H1 (cell line): Measurements from ENCODE around the gene KLHDC8B. TPM values are rescaled to one million over a fixed set of nuclear protein-coding genes. Genes with fewer than 3 reads are reported as not detected.

Experiments
- CTCF ChIA-PET: fragments of 300-600 bp; sonication (Branson Sonifier 250); formaldehyde crosslinking; loops from one replicate; lab custom pipeline; 2021; ENCODE audit not compliant: partially characterized antibody; lab: Charles Lee
- POLR2A ChIA-PET: fragments of 300-600 bp; sonication (Branson Sonifier 250); formaldehyde crosslinking; loops from one replicate; lab custom pipeline; 2021; ENCODE audit warnings: inconsistent platforms; ENCODE audit not compliant: partially characterized antibody; lab: Charles Lee
- DNase-seq, 2 experiments: peaks; one replicate each; pipeline versions ENCODE4 v3.0.0 to v3.0.0-alpha.2; 2010 to 2022; ENCODE audit warnings: low spot score in 2 of 2, low read depth in 1 of 2, mixed read lengths in 1 of 2
- FAIRE-seq: peaks from 2 replicates; lab custom pipeline; 2011; peaks lifted over from hg19 to GRCh38; lab: Jason Lieb, UNC
- H2AFZ ChIP-seq: 2 replicates; pipeline ENCODE4 v1.8.1; 2012; ENCODE audit warnings: low read length, inconsistent platforms
- H2AK5ac ChIP-seq: 2 replicates; pipeline ENCODE4 v1.6.1; 2013; ENCODE audit warnings: low read depth, low read length
- H2BK120ac ChIP-seq: replicated peaks from 2 replicates; pipeline ENCODE3; 2013; ENCODE audit warnings: low read depth, low read length, inconsistent platforms
- H2BK12ac ChIP-seq: 2 replicates; pipeline ENCODE4 v1.6.1; 2013; ENCODE audit warnings: low read depth, low read length
- H2BK15ac ChIP-seq: 2 replicates; pipeline ENCODE4 v1.6.1; 2013; ENCODE audit warnings: low read length
- H2BK20ac ChIP-seq: 2 replicates; pipeline ENCODE4 v1.6.1; 2013; ENCODE audit warnings: low read length
- H2BK5ac ChIP-seq: 2 replicates; pipeline ENCODE4 v1.6.1; 2013; ENCODE audit warnings: low read depth, low read length
- H3K14ac ChIP-seq: 2 replicates; pipeline ENCODE4 v1.6.1; 2013; ENCODE audit warnings: inconsistent platforms; ENCODE audit not compliant: insufficient read length
- H3K18ac ChIP-seq: 2 replicates; pipeline ENCODE4 v1.6.1; 2013; ENCODE audit warnings: low read length; ENCODE audit errors: extremely low read depth
- H3K23ac ChIP-seq: 2 replicates; pipeline ENCODE4 v1.6.1; 2013; ENCODE audit warnings: inconsistent platforms; ENCODE audit not compliant: insufficient read length
- H3K23me2 ChIP-seq: 2 replicates; pipeline ENCODE4 v1.6.1; 2013; ENCODE audit warnings: low read depth, low read length
- H3K27ac ChIP-seq: 2 replicates; pipeline ENCODE4 v1.6.1; 2011; ENCODE audit warnings: low read depth, low read length, inconsistent platforms
- H3K27me3 ChIP-seq, 4 experiments: replicated peaks in 1 of 4; 1 replicate in 1 of 4; 2 replicates in 3 of 4; pipeline versions ENCODE4 v1.6.1 to v1.8.1; 2011 to 2013; ENCODE audit warnings: low read length in 3 of 4, mild to moderate bottlenecking in 3 of 4, inconsistent platforms in 2 of 4, mixed read lengths in 2 of 4, moderate library complexity in 1 of 4; ENCODE audit not compliant: control insufficient read depth in 3 of 4, insufficient read depth in 3 of 4; ENCODE audit errors: extremely low read depth in 1 of 4
- H3K36me3 ChIP-seq, 4 experiments: 2 replicates each; pipeline versions ENCODE4 v1.6.1 to v1.8.1; 2011 to 2013; ENCODE audit warnings: mild to moderate bottlenecking in 4 of 4, low read length in 3 of 4, moderate library complexity in 2 of 4, control low read depth in 1 of 4, inconsistent platforms in 1 of 4; ENCODE audit not compliant: insufficient read depth in 4 of 4, control insufficient read depth in 2 of 4
- H3K4ac ChIP-seq: replicated peaks from 2 replicates; pipeline ENCODE3; 2013; ENCODE audit warnings: low read length, low read depth, mixed read lengths, inconsistent platforms; ENCODE audit not compliant: insufficient read length
- H3K4me1 ChIP-seq, 4 experiments: replicated peaks in 1 of 4; 1 replicate in 1 of 4; 2 replicates in 3 of 4; pipeline versions ENCODE4 v1.6.1 to v1.8.1; 2011 to 2013; ENCODE audit warnings: low read length in 3 of 4, inconsistent platforms in 2 of 4, mixed read lengths in 1 of 4; ENCODE audit not compliant: insufficient read depth in 4 of 4, control insufficient read depth in 3 of 4
- H3K4me2 ChIP-seq, 2 experiments: 2 replicates each; pipeline versions ENCODE4 v1.6.1 to v1.8.1; 2011 to 2013; ENCODE audit warnings: low read depth in 2 of 2, low read length in 2 of 2, control low read depth in 1 of 2, inconsistent platforms in 1 of 2, mild to moderate bottlenecking in 1 of 2; ENCODE audit not compliant: insufficient read depth in 1 of 2
- H3K4me3 ChIP-seq, 4 experiments: fragments of 200-600, 300-600 bp in 1 of 4; sonication (generic), shearing (Covaris generic), sonication (Bioruptor Twin) in 1 of 4; 2 replicates each; pipeline versions ENCODE4 v1.5.1 to v1.8.1; 2011 to 2016; ENCODE audit warnings: low read length in 4 of 4, low read depth in 3 of 4, control low read depth in 2 of 4, inconsistent platforms in 2 of 4, mild to moderate bottlenecking in 2 of 4, mixed read lengths in 1 of 4, moderate library complexity in 1 of 4; ENCODE audit not compliant: insufficient read depth in 2 of 4; ENCODE audit errors: extremely low read depth in 1 of 4
- H3K56ac ChIP-seq: replicated peaks from 2 replicates; pipeline ENCODE3; 2013; ENCODE audit warnings: low read depth, mild to moderate bottlenecking, mixed read lengths, low read length, inconsistent platforms; ENCODE audit not compliant: insufficient read length
- H3K79me1 ChIP-seq: 2 replicates; pipeline ENCODE4 v1.6.1; 2013; ENCODE audit warnings: low read depth, low read length, control low read depth
- H3K79me2 ChIP-seq, 2 experiments: 2 replicates each; pipeline versions ENCODE4 v1.6.1 to v1.8.1; 2012 to 2013; ENCODE audit warnings: low read length in 2 of 2, mild to moderate bottlenecking in 2 of 2, inconsistent platforms in 1 of 2; ENCODE audit not compliant: insufficient read depth in 2 of 2, control insufficient read depth in 1 of 2
- H3K9ac ChIP-seq, 4 experiments: replicated peaks in 1 of 4; 1 replicate in 1 of 4; 2 replicates in 3 of 4; pipeline versions ENCODE4 v1.6.1 to v1.8.1; 2011 to 2013; ENCODE audit warnings: low read depth in 3 of 4, low read length in 3 of 4, control low read depth in 2 of 4, mild to moderate bottlenecking in 2 of 4, moderate library complexity in 2 of 4, inconsistent platforms in 1 of 4; ENCODE audit errors: extremely low read depth in 1 of 4
- H3K9me3 ChIP-seq, 2 experiments: 2 replicates each; pipeline versions ENCODE4 v1.6.1 to v1.8.1; 2012 to 2013; ENCODE audit warnings: mild to moderate bottlenecking in 2 of 2, moderate library complexity in 2 of 2, control low read depth in 1 of 2, inconsistent platforms in 1 of 2, low read depth in 1 of 2, low read length in 1 of 2, mixed read lengths in 1 of 2; ENCODE audit not compliant: insufficient read depth in 2 of 2
- H4K20me1 ChIP-seq, 2 experiments: replicated peaks in 1 of 2; 2 replicates each; pipeline versions ENCODE3 to v1.8.1; 2011 to 2013; ENCODE audit warnings: inconsistent platforms in 2 of 2, low read length in 2 of 2, mild to moderate bottlenecking in 1 of 2; ENCODE audit not compliant: insufficient read depth in 2 of 2, control insufficient read depth in 1 of 2
- H4K5ac ChIP-seq: 2 replicates; pipeline ENCODE4 v1.6.1; 2013; ENCODE audit warnings: low read length, low read depth, mixed read lengths, inconsistent platforms; ENCODE audit not compliant: insufficient read length
- H4K8ac ChIP-seq: 2 replicates; pipeline ENCODE4 v1.8.0; 2013; ENCODE audit warnings: mild to moderate bottlenecking, moderate library complexity, low read length, inconsistent platforms; ENCODE audit not compliant: insufficient read depth; ENCODE audit errors: extremely low read depth
- H4K91ac ChIP-seq: replicated peaks from 2 replicates; pipeline ENCODE3; 2013; ENCODE audit warnings: low read length, mixed read lengths, inconsistent platforms; ENCODE audit not compliant: insufficient read length
- WGBS, 2 experiments: shearing (Covaris generic) in 1 of 2; methylation state at CpG; one replicate each; pipeline versions ENCODE4 v1.1.6 to v1.1.7; 2013 to 2015; ENCODE audit warnings: low lambda C conversion rate in 2 of 2, mixed read lengths in 2 of 2, inconsistent platforms in 1 of 2, low coverage in 1 of 2, missing lambda C conversion rate in 1 of 2; ENCODE audit not compliant: insufficient replicate concordance in 2 of 2, insufficient coverage in 1 of 2, insufficient read length in 1 of 2; ENCODE audit errors: extremely low coverage in 1 of 2, missing lambda C conversion rate in 1 of 2; 5-methylcytosine and 5-hydroxymethylcytosine counted together
- polyA plus RNA-seq, 7 experiments: library from polyadenylated mRNA; depleted of rRNA in 3 of 7; stranded (reverse) in 5 of 7; unstranded in 2 of 7; fragments of >200 nt in 5 of 7; fragments of 200-250 nt in 2 of 7; gene quantifications; 1 replicate in 5 of 7; 2 replicates in 1 of 7; 4 replicates in 1 of 7; pipeline versions ENCODE4 v1.2.1 to v1.2.3, GENCODE V29; 2011 to 2013; ENCODE audit warnings: missing spikeins in 2 of 7, mixed read lengths in 2 of 7
- total RNA-seq: library from RNA; stranded (reverse); fragmentation: NEBNext Ultra II Directional; extraction: Animal tissue kit (Norgen Biotek cat#: 25700); gene quantifications from 2 replicates; pipeline ENCODE4 v1.2.1, GENCODE V29; 2021

Gene KLHDC8B
- total and polyA plus RNA-seq, 2 of the 8 experiments (the other 6 are each of a cell fraction or from before 2014, with no cell fraction given): 15.8 to 21.3 TPM

DNA sequence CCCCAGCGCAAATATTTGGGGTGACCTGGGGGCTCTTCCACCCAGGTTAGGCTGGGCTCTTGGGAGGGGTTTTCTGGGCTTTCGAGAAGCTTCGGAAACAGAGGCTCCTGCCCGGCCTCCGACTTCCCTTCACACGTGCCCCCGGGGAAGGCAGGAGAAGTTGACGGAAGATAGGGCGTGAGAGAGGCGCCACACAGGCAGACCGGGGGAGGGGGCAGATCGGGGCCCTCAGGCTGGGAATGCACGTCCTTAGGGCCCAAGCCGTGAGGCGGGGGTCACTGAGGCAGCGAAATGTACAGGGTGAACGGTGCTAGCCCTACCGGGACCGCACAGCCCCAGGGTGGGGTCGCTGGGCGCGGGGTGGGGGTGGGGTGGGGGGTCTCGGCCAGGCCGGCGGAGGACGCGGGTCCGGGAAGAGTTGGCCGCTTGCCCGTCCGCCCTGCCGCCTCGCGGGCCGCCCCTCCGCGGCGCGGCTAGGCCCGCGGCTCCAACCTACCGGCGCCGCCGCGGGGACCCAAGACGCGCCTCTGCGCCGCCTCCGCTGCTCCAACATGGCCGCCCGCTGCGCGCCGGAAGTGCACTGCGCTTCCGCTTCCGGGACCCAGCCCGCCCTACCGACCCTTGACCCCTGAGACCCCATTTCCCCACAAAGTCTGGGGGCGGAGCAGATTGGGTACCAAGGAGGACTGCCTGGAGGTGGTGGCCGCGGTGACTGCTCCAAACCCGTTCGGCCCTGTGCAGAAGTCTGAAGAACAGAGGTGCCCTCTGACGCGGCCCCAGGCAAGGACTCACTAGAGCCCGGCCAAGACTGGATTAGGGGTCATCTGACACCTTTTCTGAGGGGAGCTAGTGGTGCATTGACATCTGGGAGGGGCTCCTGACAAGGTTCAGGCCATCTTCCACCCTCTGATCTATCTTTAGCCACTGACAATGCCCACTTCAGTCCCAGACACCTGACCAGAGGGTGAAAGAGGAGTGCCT lies 5.3 kb upstream of the KLHDC8B start, which contains the start of gene CCDC71:
Gene CCDC71 (minus strand): TSS at position 561 of the 981 bp plus-strand sequence. CDS start 2,123 bp downstream, outside the sequence.
- no peak within 1 kb of the TSS for H3K23ac ChIP-seq
- H3K56ac ChIP-seq: peak within 1 kb of the TSS; percentile 10
- H4K20me1 ChIP-seq: peaks cover 3 to 10% of the 10 kb centered on the region in 2 experiments
- ChIA-PET CTCF (interaction anchor here (1.1 to 5.9 kb wide), 2 partner anchors 9 to 293 kb away, joined by 3 to 38 read pairs; no protein-coding TSS in a partner anchor), POLR2A (interaction anchor here (0.6 to 4.3 kb wide), 6 partner anchors 10 to 72 kb away, joined by 3 to 15 read pairs (median 6); partner anchors contain the start of genes QRICH1 and USP19)
- H3K4me1 ChIP-seq: peaks cover 0 to 11% (median 4%) of the 10 kb centered on the region in 4 experiments; a peak in 6 of 7 replicates
- H3K36me3 ChIP-seq: peaks cover 5 to 20% (median 12%) of the 10 kb centered on the region in 4 experiments
- no peak within 1 kb of the TSS for H2BK120ac ChIP-seq
- H3K4ac ChIP-seq: peak within 1 kb of the TSS; percentile 98
- H4K5ac ChIP-seq: peak within 1 kb of the TSS; percentile 50
- H2BK12ac ChIP-seq: 0 out of 2 replicates have a peak within 1 kb of the TSS, but pooled peaks have one; percentile 7
- H3K79me1 ChIP-seq: peaks cover 23% of the 10 kb centered on the region
- H3K9ac ChIP-seq: peak within 1 kb of the TSS; percentile 75 to 89 (median 80)
- H2AFZ ChIP-seq: peak within 1 kb of the TSS; percentile 74; the same call in 1 of the 2 replicates
- no peaks in the 10 kb centered on the region for H3K9me3 ChIP-seq
- peaks cover 0 to 3% (median 0%) of the 10 kb centered on the region in 4 experiments; a peak in 1 of 7 replicates for H3K27me3 ChIP-seq
- H3K4me3 ChIP-seq: peak within 1 kb of the TSS; percentile 86 to 100 (median 94)
- FAIRE-seq: no peak
- H3K4me2 ChIP-seq: peak within 1 kb of the TSS; percentile 81 to 99
- H3K14ac ChIP-seq: no peak within 1 kb of the TSS
- H2BK15ac ChIP-seq: no peak within 1 kb of the TSS
- H4K91ac ChIP-seq: peak within 1 kb of the TSS; percentile 77
- DNase-seq: peak; percentile 47 to 90
- H3K18ac ChIP-seq: peak within 1 kb of the TSS; percentile 57; the same call in 1 of the 2 replicates
- H3K27ac ChIP-seq: peak within 1 kb of the TSS; percentile 71
- 4% methylated on average over 49 of the region's 69 CpGs; no CpG with 5 or more reads in 1 of the 2 experiments for WGBS, 2 experiments
- peak within 1 kb of the TSS; percentile 94 for H4K8ac ChIP-seq
- H2BK5ac ChIP-seq: peak within 1 kb of the TSS; percentile 71
- H2BK20ac ChIP-seq: no peak within 1 kb of the TSS
- H2AK5ac ChIP-seq: 0 out of 2 replicates have a peak within 1 kb of the TSS, but pooled peaks have one; percentile 58
- H3K79me2 ChIP-seq: peaks cover 9 to 25% of the 10 kb centered on the region in 2 experiments; a peak in 3 of 4 replicates
- peaks cover 9% of the 10 kb centered on the region for H3K23me2 ChIP-seq
